ENCODE results near the gene AK4.

AK4 gene

DNA sequence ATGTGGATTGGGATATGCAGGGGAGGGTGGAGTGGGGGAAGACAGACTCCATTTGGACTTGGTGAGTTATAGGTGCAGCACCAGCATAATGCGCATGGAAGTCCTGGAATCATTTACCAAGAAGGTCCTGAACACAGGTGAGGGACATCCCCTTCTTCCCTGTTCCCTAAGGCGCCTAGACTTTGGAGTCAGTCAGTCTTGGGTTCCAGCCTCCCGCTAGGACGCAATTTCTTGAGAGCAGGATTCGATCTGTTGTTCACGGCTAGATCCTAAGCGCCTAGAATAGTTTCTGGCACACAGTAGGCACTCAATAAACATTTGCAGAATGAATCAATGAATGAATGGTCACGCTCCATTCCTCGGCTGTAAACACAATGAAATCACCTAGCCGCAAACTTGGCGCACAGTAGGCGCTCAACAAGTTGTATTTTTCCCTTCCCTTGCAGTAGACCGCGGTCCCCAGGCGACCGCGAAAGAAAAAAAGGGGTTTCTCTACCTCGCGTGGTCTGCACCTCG is 1.0 kb upstream of the AK4 start:
- TF ChIP-seq, protein P1, sequence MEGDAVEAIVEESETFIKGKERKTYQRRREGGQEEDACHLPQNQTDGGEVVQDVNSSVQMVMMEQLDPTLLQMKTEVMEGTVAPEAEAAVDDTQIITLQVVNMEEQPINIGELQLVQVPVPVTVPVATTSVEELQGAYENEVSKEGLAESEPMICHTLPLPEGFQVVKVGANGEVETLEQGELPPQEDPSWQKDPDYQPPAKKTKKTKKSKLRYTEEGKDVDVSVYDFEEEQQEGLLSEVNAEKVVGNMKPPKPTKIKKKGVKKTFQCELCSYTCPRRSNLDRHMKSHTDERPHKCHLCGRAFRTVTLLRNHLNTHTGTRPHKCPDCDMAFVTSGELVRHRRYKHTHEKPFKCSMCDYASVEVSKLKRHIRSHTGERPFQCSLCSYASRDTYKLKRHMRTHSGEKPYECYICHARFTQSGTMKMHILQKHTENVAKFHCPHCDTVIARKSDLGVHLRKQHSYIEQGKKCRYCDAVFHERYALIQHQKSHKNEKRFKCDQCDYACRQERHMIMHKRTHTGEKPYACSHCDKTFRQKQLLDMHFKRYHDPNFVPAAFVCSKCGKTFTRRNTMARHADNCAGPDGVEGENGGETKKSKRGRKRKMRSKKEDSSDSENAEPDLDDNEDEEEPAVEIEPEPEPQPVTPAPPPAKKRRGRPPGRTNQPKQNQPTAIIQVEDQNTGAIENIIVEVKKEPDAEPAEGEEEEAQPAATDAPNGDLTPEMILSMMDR (IDR thresholded peaks at IDR 0.05; ENCODE audit: low read depth, low read length), result no peak
- DNase-seq (ENCODE audit: extremely low read depth, low read depth), result no peak

GRCh38 chr1:65147424-65148177 is 402 bp upstream of the AK4 start:
- TF ChIP-seq, protein P1 (IDR thresholded peaks at IDR 0.05; ENCODE audit: low read depth, low read length), result no peak
- no peak for DNase-seq (ENCODE audit: extremely low read depth, low read depth)

DNA sequence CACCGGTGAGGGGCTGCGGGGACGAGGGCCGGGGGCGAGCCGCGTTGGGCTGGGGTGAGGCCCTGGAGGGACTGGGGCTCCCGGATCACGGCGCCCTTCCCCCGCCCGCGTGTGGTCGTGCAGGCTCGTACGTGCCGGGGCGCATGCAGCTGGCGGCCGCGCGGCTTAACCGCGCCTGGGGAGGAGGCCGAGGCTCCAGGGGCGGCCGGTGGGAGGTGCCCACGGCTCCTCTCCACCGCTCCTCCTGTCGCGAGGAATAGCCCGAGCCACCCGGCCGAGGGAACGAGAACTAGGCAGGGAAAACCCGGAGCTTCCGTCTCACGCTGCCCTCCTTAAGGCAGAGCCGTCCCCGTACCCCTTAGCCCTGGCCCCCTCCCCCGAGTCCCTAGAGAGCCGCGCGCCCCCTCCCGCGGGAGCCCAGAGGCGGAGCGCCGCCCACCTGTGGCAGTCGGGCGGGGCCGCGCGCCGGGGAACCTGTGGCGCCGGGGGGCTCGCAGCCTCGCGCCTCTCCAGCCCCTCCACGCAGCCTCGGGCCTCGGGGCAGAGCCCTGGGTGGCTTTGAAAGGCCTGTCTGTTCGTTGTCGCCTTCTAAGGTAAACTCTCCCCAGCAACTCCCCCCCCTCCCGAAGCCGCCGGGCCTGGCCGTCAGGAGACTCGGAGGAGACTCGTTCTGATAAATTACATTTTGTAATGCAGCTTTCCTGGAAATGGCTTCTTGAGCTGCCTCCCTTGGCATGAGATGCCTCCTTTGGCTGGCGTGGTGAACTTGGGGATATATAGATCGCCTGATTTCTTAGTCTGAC is 746 bp downstream of the AK4 start:
- DNase-seq (ENCODE audit: extremely low read depth, low read depth), result no peak

GRCh38 chr1:65149351-65150107 is 1.5 kb downstream of the AK4 start:
- TF ChIP-seq, protein P1 (IDR thresholded peaks at IDR 0.05; ENCODE audit: low read depth, low read length), result no peak
- DNase-seq (ENCODE audit: extremely low read depth, low read depth), result no peak

More for the DNA sequence above, 746 bp downstream of the AK4 start:
- TF ChIP-seq, protein P1 (IDR thresholded peaks at IDR 0.05; ENCODE audit: low read depth, low read length), result no peak

GRCh38 chr1:65150108-65150463 is 2.1 kb downstream of the AK4 start:
- TF ChIP-seq, protein P1 (IDR thresholded peaks at IDR 0.05; ENCODE audit: low read depth, low read length), result no peak
- no peak for DNase-seq (ENCODE audit: extremely low read depth, low read depth)

DNA sequence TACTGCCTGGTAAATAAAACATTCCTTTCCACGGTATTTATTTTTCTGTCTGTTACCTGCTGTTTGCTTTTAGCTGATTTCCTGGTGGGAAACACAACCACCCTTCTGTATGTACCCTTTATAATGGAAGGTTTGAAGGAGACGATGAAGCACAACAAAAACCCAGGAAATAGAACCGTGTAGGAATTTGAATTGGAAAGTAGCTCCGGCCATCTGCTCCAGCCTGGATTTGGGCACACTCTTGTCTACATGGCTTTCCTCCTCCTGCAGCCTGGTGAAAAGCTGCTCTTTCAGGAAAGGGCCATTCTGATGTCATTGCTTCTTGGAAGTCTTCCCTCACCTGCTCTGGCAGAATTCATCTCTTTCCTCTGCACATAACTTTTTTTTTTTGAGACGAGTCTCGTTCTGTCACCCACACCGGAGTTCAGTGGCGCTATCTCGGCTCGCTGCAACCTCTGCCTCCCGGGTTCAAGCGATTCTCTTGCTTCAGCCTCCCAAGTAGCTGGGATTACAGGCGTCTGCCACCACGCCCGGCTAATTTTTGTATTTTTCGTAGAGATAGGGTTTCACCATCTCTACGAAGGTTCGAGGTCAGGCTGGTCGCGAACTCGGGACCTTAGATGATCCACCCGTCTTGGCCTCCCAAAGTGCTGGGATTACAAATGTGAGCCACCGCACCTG is 2.7 kb downstream of the AK4 start:
- TF ChIP-seq, protein P1 (IDR thresholded peaks at IDR 0.05; ENCODE audit: low read depth, low read length), result no peak
- DNase-seq (ENCODE audit: extremely low read depth, low read depth), result no peak

Measured in AG09319 (cell line).